C4-2B (cell line): ENCODE measurements around the gene AKR1C2.
"Not testable (repeated sequence)": the region's sequence is repeated elsewhere in the genome, so short reads cannot be mapped to it uniquely, and the experiment has no call there.

Source experiments
- H3K27ac ChIP-seq: fragments of 450-650 bp; 2 replicates; pipeline ENCODE4 v1.5.1; 2017
- CTCF ChIP-seq: fragments of 450-650 bp; conservative IDR thresholded peaks from 2 replicates; pipeline ENCODE4 v1.5.1; 2017; ENCODE audit warnings: mild to moderate bottlenecking
- ZFX ChIP-seq: fragments of 450-650 bp; IDR thresholded peaks from 2 replicates; pipeline ENCODE4 v1.6.1; 2017

Gene AKR1C2

GRCh38 chr10:5034588-5034987 lies 30.9 kb upstream of the AKR1C2 start:
- H3K27ac ChIP-seq = no peak overlapping the region
- TF ChIP-seq CTCF (no peak), ZFX (no peak)

- H3K27ac ChIP-seq = no peak overlapping the region
- no peak for TF ChIP-seq CTCF
These were observed 29.6 kb upstream of the AKR1C2 start for GRCh38 chr10:5033061-5033778.

- not testable (repeated sequence) for H3K27ac ChIP-seq
These were observed 28.8 kb upstream of the AKR1C2 start for GRCh38 chr10:5032444-5032843.

GRCh38 chr10:5031588-5031987 lies 27.9 kb upstream of the AKR1C2 start:
- H3K27ac ChIP-seq = not testable (repeated sequence)

GRCh38 chr10:5030989-5031388 lies 27.3 kb upstream of the AKR1C2 start:
- no peak overlapping the region for H3K27ac ChIP-seq
- TF ChIP-seq CTCF (no peak), ZFX (no peak)

GRCh38 chr10:5025461-5025881 lies 21.8 kb upstream of the AKR1C2 start:
- not testable (repeated sequence) for H3K27ac ChIP-seq

GRCh38 chr10:5023177-5023805 lies 19.6 kb upstream of the AKR1C2 start:
- H3K27ac ChIP-seq = no peak overlapping the region
- TF ChIP-seq ZFX (no peak), CTCF (no peak)

- not testable (repeated sequence) for H3K27ac ChIP-seq
These were observed 18.1 kb upstream of the AKR1C2 start for GRCh38 chr10:5021624-5022290.

- not testable (repeated sequence) for H3K27ac ChIP-seq
These were observed 16.3 kb upstream of the AKR1C2 start for GRCh38 chr10:5019770-5020612.

GRCh38 chr10:5018671-5019277 lies 15.1 kb upstream of the AKR1C2 start:
- not testable (repeated sequence) for H3K27ac ChIP-seq
